Vagina (tissue), 2 donors: ENCODE data around the gene F12. TPM values are rescaled to one million over a fixed set of nuclear protein-coding genes. Genes with fewer than 3 reads are reported as not detected.

Experiments used
- DNase-seq, 2 donors: peaks; one replicate each; pipeline ENCODE4 v3.0.0-alpha.2; 2017; ENCODE audit errors: extremely low spot score in 2 of 2
- H3K27ac ChIP-seq: fragments of 200-600 bp; sonication (generic); one replicate; pipeline ENCODE4 v1.5.1; 2019
- H3K27me3 ChIP-seq: fragments of 200-600 bp; sonication (generic); one replicate; pipeline ENCODE4 v1.5.1; 2019
- H3K36me3 ChIP-seq, 2 donors: fragments of 200-600 bp; sonication (generic); one replicate each; pipeline ENCODE4 v1.5.1; 2017 to 2019
- H3K4me1 ChIP-seq: fragments of 200-600 bp; sonication (generic); one replicate; pipeline ENCODE4 v1.5.1; 2019
- H3K4me3 ChIP-seq, 2 donors: fragments of 200-600 bp; sonication (generic); 1 replicate in 1 of 2; 2 replicates in 1 of 2; pipeline ENCODE4 v1.5.1; 2016 to 2019
- H3K9me3 ChIP-seq: fragments of 200-600 bp; sonication (generic); one replicate; pipeline ENCODE4 v1.5.1; 2019
- POLR2A ChIP-seq, 2 donors: fragments of 450-650 bp; IDR thresholded peaks; one replicate each; pipeline ENCODE4 v1.6.1; 2017; ENCODE audit warnings: antibody characterized with exemption in 2 of 2, mild to moderate bottlenecking in 2 of 2, moderate library complexity in 2 of 2
- POLR2AphosphoS5 ChIP-seq, 2 donors: sonication (generic); formaldehyde crosslinking; IDR thresholded peaks; one replicate each; pipeline ENCODE4 v1.9.0; 2017; ENCODE audit warnings: antibody characterized with exemption in 2 of 2, mild to moderate bottlenecking in 2 of 2, low read depth in 1 of 2; ENCODE audit not compliant: insufficient read depth in 1 of 2
- intact Hi-C: fragments of 100-400 bp; cut with DNase I; formaldehyde crosslinking; loops from one replicate; pipeline ENCODE4 v1.15.1; 2023
- total RNA-seq: library from RNA; depleted of rRNA; stranded (reverse); fragments of >200 nt; gene quantifications from one replicate; pipeline ENCODE4 v1.2.3, GENCODE V29; 2016
- TF ChIP-seq, protein P1 (sequence below), 3 experiments: fragments of 450-650 bp in 2 of 3; fragments of 200-600 bp in 1 of 3; sonication (generic) in 1 of 3; IDR thresholded peaks; one replicate each; pipeline ENCODE4 v1.5.1; 2017 to 2019; ENCODE audit warnings: antibody characterized with exemption in 3 of 3, mild to moderate bottlenecking in 2 of 3, moderate library complexity in 2 of 3

F12 gene
- total RNA-seq, 1 donor from 2014 or later, result 5.2 TPM

DNA sequence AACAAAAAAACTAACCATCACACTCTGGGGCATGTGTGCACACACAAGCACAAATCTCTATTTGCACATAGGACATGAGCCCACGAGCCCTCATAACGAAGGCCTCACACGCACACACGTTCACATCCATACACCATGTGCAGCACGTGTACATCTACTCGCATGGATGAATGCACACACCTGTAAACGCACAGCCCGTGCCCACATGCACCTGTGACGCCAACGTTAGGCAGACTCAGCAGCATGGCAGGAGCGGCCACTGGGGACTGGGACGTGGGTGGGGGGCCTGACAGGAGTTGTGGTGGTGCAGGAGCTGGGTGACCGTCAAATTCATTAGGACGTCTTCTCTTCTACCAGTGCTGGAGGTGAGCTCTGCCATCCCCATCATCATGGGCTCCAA, 22.0 kb downstream of the F12 start:
- Histone ChIP-seq H3K27me3 (no peaks in the 10 kb centered on the region), H3K4me3 (no peak overlapping the region), H3K36me3 (no peaks in the 10 kb centered on the region), H3K27ac (no peak overlapping the region), H3K9me3 (no peaks in the 10 kb centered on the region), H3K4me1 (peaks cover 46% of the 10 kb centered on the region)
- TF ChIP-seq, protein P1, sequence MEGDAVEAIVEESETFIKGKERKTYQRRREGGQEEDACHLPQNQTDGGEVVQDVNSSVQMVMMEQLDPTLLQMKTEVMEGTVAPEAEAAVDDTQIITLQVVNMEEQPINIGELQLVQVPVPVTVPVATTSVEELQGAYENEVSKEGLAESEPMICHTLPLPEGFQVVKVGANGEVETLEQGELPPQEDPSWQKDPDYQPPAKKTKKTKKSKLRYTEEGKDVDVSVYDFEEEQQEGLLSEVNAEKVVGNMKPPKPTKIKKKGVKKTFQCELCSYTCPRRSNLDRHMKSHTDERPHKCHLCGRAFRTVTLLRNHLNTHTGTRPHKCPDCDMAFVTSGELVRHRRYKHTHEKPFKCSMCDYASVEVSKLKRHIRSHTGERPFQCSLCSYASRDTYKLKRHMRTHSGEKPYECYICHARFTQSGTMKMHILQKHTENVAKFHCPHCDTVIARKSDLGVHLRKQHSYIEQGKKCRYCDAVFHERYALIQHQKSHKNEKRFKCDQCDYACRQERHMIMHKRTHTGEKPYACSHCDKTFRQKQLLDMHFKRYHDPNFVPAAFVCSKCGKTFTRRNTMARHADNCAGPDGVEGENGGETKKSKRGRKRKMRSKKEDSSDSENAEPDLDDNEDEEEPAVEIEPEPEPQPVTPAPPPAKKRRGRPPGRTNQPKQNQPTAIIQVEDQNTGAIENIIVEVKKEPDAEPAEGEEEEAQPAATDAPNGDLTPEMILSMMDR (IDR thresholded peaks at IDR 0.05), result no peak
- TF ChIP-seq POLR2A (IDR thresholded peaks at IDR 0.05) (no peak), POLR2AphosphoS5 (IDR thresholded peaks at IDR 0.05; ENCODE audit: insufficient read depth in 1 of 2, low read depth in 1 of 2) (no peak)
- intact Hi-C loops, result no loop called here
- no peak for DNase-seq

DNA sequence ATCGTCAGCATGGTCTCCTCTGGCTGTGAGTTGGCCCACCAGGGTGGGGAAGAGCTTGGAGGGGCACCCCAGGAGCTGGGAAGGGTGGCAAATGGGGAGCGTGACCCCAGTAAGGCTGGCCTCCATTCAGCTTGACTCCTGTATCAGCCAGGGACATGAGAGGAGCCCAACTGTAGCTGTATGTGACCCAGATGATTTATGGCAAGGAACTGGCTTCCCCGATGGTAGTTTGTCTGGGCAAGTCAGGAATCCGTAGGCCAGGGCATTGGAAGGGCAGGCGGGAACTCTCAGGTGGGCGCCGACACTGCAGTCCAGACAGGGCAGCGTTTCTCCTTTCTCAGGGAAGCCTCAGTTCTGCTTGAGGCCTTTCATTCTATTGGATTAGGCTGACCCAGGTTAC, 22.8 kb downstream of the F12 start:
- no peaks in the 10 kb centered on the region for H3K9me3 ChIP-seq
- TF ChIP-seq, protein P1 (IDR thresholded peaks at IDR 0.05), result no peak
- TF ChIP-seq POLR2AphosphoS5 (IDR thresholded peaks at IDR 0.05; ENCODE audit: insufficient read depth in 1 of 2, low read depth in 1 of 2) (no peak), POLR2A (IDR thresholded peaks at IDR 0.05) (no peak)
- peaks cover 46% of the 10 kb centered on the region for H3K4me1 ChIP-seq
- no peaks in the 10 kb centered on the region for H3K27me3 ChIP-seq
- H3K27ac ChIP-seq, result no peak overlapping the region
- H3K4me3 ChIP-seq, result no peak overlapping the region
- DNase-seq, result no peak
- intact Hi-C loops, result no loop called here
- no peaks in the 10 kb centered on the region for H3K36me3 ChIP-seq

DNA sequence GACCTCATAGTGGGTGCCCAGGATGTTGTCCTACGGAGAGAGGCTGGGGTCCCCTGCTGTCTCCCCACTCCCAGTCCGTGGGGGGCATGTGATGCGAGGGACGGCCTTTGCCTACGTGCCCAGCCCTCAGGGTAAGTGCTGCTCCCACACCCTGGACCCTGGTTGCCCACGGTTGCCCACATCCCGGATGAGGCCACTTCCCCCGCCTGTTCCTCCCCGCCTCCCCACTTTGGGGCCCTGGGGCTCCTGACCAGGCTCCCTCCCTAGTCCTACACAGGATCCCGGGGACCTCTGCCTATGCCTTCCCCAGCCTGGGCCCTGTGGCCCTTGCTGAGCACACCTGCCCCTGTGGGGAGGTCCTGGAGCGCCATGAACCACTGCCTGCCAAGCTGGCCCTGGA, 23.6 kb downstream of the F12 start:
- intact Hi-C loops, result no loop called here
- TF ChIP-seq, protein P1 (IDR thresholded peaks at IDR 0.05), result no peak
- TF ChIP-seq POLR2AphosphoS5 (IDR thresholded peaks at IDR 0.05; ENCODE audit: insufficient read depth in 1 of 2, low read depth in 1 of 2), result no peak
- no peak for TF ChIP-seq POLR2A (IDR thresholded peaks at IDR 0.05)
- Histone ChIP-seq H3K36me3 (no peaks in the 10 kb centered on the region), H3K4me1 (peaks cover 46% of the 10 kb centered on the region), H3K4me3 (no peak overlapping the region), H3K27ac (no peak overlapping the region), H3K27me3 (no peaks in the 10 kb centered on the region), H3K9me3 (no peaks in the 10 kb centered on the region)
- no peak for DNase-seq

DNA sequence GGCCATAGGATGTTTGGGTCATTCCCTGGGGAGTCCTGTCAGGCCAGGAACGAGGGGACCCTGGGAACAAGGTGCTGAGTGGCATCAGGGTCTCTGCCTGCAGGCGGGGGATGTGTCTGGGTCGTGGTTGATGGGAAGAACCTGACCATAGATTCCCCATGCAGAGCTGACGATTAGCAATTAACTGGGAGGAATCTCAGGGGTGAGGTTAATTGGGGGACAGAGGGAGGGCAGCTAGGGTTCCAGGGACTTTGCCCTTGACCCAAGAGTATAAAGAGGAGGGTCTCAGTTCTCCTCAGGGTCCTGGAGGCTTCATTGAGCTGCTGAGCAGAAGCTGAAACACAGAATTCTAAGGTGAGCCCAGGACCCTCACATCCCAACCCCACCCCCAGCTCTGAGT, 25.2 kb downstream of the F12 start, which contains the start of gene SLC34A1:
SLC34A1 (plus strand) TSS at position 301 of the 400 bp plus-strand sequence. CDS start 1,308 bp downstream, outside the sequence.
- Histone ChIP-seq H3K4me3 (no peak within 1 kb of the TSS), H3K27me3 (no peaks in the 10 kb centered on the region), H3K27ac (no peak within 1 kb of the TSS), H3K9me3 (no peaks in the 10 kb centered on the region), H3K36me3 (no peaks in the 10 kb centered on the region), H3K4me1 (peaks cover 33% of the 10 kb centered on the region)
- intact Hi-C loops, result no loop called here
- no peak for TF ChIP-seq POLR2A (IDR thresholded peaks at IDR 0.05)
- TF ChIP-seq POLR2AphosphoS5 (IDR thresholded peaks at IDR 0.05; ENCODE audit: insufficient read depth in 1 of 2, low read depth in 1 of 2), result no peak
- TF ChIP-seq, protein P1 (IDR thresholded peaks at IDR 0.05), result no peak
- DNase-seq, result no peak

DNA sequence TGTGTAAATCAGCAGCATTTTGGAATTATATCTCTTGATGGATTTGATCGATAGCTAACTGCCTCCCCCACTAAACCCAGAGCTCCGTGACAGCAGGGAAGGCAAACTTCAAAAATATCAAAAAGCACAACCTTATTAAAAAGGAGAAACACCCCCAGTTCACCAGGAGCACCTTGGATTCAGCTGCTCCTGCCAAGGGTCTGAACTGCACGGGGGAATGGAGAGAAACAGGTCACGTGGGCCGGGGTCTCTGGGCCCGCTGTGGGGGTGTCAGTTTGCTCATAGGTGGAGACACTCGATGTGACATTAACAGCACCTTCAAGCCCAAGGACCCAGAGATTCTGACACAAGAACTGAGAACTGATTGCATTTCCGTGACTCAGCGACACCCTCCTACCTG, 26.2 kb downstream of the F12 start:
- TF ChIP-seq POLR2AphosphoS5 (IDR thresholded peaks at IDR 0.05; ENCODE audit: insufficient read depth in 1 of 2, low read depth in 1 of 2), result no peak
- TF ChIP-seq, protein P1 (IDR thresholded peaks at IDR 0.05), result no peak
- no peak for DNase-seq
- no peaks in the 10 kb centered on the region for H3K36me3 ChIP-seq
- intact Hi-C loops, result no loop called here
- no peak overlapping the region for H3K27ac ChIP-seq
- no peak overlapping the region for H3K4me3 ChIP-seq
- H3K4me1 ChIP-seq, result peaks cover 23% of the 10 kb centered on the region
- H3K9me3 ChIP-seq, result no peaks in the 10 kb centered on the region
- H3K27me3 ChIP-seq, result no peaks in the 10 kb centered on the region
